ENCODE data around the gene MAP3K21.

The MAP3K21 gene

GRCh38 chr1:233326811-233327650 is 493 bp upstream of the MAP3K21 start:
- DNase-seq: peak; percentile 78 to 80

GRCh38 chr1:233328142-233328921 is 808 bp downstream of the MAP3K21 start:
- peak; percentile 5 to 15 for DNase-seq

GRCh38 chr1:233331676-233332519 is 4.4 kb downstream of the MAP3K21 start:
- no peak for DNase-seq

- no peak for DNase-seq
Observed at GRCh38 chr1:233333086-233333485, 5.6 kb downstream of the MAP3K21 start.

- no peak for DNase-seq
Observed at GRCh38 chr1:233334092-233334491, 6.6 kb downstream of the MAP3K21 start.

- DNase-seq: no peak
Observed at GRCh38 chr1:233336554-233337456, 9.3 kb downstream of the MAP3K21 start.

GRCh38 chr1:233337505-233337904 is 10.0 kb downstream of the MAP3K21 start:
- no peak for DNase-seq

- DNase-seq: no peak
Observed at GRCh38 chr1:233338102-233338501, 10.6 kb downstream of the MAP3K21 start.

GRCh38 chr1:233340031-233340555 is 12.6 kb downstream of the MAP3K21 start:
- DNase-seq: no peak

- no peak for DNase-seq
Observed at GRCh38 chr1:233340966-233341516, 13.5 kb downstream of the MAP3K21 start.

GRCh38 chr1:233342086-233342485 is 14.6 kb downstream of the MAP3K21 start:
- no peak for DNase-seq

- DNase-seq: no peak
Observed at GRCh38 chr1:233343262-233343661, 15.7 kb downstream of the MAP3K21 start.

- DNase-seq: no peak
Observed at GRCh38 chr1:233347338-233347737, 19.8 kb downstream of the MAP3K21 start.

GRCh38 chr1:233349137-233349536 is 21.6 kb downstream of the MAP3K21 start:
- no peak for DNase-seq

GRCh38 chr1:233354983-233355382 is 27.5 kb downstream of the MAP3K21 start:
- no peak for DNase-seq

- DNase-seq: no peak
Observed at GRCh38 chr1:233355841-233356704, 28.5 kb downstream of the MAP3K21 start.

- DNase-seq: no peak
Observed at GRCh38 chr1:233356705-233356987, 29.1 kb downstream of the MAP3K21 start.

- peak in 1 of 2 donors; percentile 1 for DNase-seq
Observed at GRCh38 chr1:233357595-233358397, 30.3 kb downstream of the MAP3K21 start.

- DNase-seq: no peak
Observed at GRCh38 chr1:233359431-233359830, 31.9 kb downstream of the MAP3K21 start.

- DNase-seq: no peak
Observed at GRCh38 chr1:233359905-233360304, 32.4 kb downstream of the MAP3K21 start.
